Measurements from ENCODE around the gene BLMH.
"Not testable (repeated sequence)": the region's sequence is repeated elsewhere in the genome, so short reads cannot be mapped to it uniquely, and the experiment has no call there.

DNA sequence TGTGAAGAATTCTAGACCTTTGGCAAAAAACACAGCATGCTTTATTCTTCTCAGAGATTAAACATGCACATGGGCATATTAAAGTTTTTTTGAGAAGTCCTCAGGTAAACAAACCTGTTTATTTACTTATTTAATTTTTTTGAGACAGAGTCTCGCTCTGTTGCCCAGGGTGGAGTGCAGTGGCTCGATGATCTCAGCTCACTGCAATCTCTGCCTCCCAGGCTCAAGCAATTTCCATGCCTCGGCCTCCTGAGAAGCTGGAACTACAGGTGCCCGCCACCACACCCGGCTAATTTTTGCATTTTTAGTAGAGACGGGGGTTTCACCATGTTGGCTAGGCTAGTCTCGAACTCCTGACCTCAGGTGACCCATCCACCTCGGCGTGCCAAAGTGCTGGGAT, 91.1 kb downstream of the BLMH start:
- not testable (repeated sequence) for TF ChIP-seq EZH2 (IDR thresholded peaks at IDR 0.05; ENCODE audit: borderline replicate concordance, low read length)
- TF ChIP-seq, protein P1, sequence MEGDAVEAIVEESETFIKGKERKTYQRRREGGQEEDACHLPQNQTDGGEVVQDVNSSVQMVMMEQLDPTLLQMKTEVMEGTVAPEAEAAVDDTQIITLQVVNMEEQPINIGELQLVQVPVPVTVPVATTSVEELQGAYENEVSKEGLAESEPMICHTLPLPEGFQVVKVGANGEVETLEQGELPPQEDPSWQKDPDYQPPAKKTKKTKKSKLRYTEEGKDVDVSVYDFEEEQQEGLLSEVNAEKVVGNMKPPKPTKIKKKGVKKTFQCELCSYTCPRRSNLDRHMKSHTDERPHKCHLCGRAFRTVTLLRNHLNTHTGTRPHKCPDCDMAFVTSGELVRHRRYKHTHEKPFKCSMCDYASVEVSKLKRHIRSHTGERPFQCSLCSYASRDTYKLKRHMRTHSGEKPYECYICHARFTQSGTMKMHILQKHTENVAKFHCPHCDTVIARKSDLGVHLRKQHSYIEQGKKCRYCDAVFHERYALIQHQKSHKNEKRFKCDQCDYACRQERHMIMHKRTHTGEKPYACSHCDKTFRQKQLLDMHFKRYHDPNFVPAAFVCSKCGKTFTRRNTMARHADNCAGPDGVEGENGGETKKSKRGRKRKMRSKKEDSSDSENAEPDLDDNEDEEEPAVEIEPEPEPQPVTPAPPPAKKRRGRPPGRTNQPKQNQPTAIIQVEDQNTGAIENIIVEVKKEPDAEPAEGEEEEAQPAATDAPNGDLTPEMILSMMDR (conservative IDR thresholded peaks at IDR 0.05 in 1 of 2, IDR thresholded peaks at IDR 0.05 in 1 of 2; ENCODE audit: extremely low read depth in 1 of 2, insufficient read depth in 1 of 2, low read depth in 1 of 2, low read length in 2 of 2), result not testable (repeated sequence)
